Kidney tubule cell (primary cell): ENCODE data around the gene DNAL1.
A peak's percentile ranks its signal among the peaks of the same experiment; 100 is the strongest.

Experiments
- DNase-seq: peaks from one replicate; pipeline ENCODE4 v3.0.0-alpha.2; 2018; ENCODE audit warnings: low spot score

Gene DNAL1

GRCh38 chr14:73724696-73725095 is 79.9 kb downstream of the DNAL1 start:
- no peak for DNase-seq

GRCh38 chr14:73725116-73726024 is 80.6 kb downstream of the DNAL1 start:
- DNase-seq, result no peak

- DNase-seq, result no peak
These were observed 81.5 kb downstream of the DNAL1 start for GRCh38 chr14:73726025-73726961.

- DNase-seq, result no peak
These were observed 82.4 kb downstream of the DNAL1 start for GRCh38 chr14:73727166-73727565.

GRCh38 chr14:73728717-73729330 is 84.0 kb downstream of the DNAL1 start:
- DNase-seq, result peak; percentile 86

- DNase-seq, result no peak
These were observed 84.9 kb downstream of the DNAL1 start for GRCh38 chr14:73729556-73730265.

GRCh38 chr14:73731111-73731510 is 86.3 kb downstream of the DNAL1 start:
- DNase-seq, result no peak

- DNase-seq, result no peak
These were observed 87.2 kb downstream of the DNAL1 start for GRCh38 chr14:73732006-73732405.

- no peak for DNase-seq
These were observed 92.1 kb downstream of the DNAL1 start for GRCh38 chr14:73736842-73737241.

- no peak for DNase-seq
These were observed 93.9 kb downstream of the DNAL1 start for GRCh38 chr14:73738518-73739173.

- DNase-seq, result no peak
These were observed 94.5 kb downstream of the DNAL1 start for GRCh38 chr14:73739174-73739898.

- no peak for DNase-seq
These were observed 95.3 kb downstream of the DNAL1 start for GRCh38 chr14:73739899-73740617.

- peak; percentile 65 for DNase-seq
These were observed 96.0 kb downstream of the DNAL1 start for GRCh38 chr14:73740618-73741326.

- peak; percentile 90 for DNase-seq
These were observed 96.6 kb downstream of the DNAL1 start for GRCh38 chr14:73741386-73741875.

GRCh38 chr14:73741876-73742519 is 97.2 kb downstream of the DNAL1 start:
- DNase-seq, result no peak

GRCh38 chr14:73742520-73743238 is 97.9 kb downstream of the DNAL1 start:
- no peak for DNase-seq

GRCh38 chr14:73743431-73743931 is 98.7 kb downstream of the DNAL1 start:
- peak; percentile 65 for DNase-seq
